ENCODE measurements around the gene SYCP2L.

DNA sequence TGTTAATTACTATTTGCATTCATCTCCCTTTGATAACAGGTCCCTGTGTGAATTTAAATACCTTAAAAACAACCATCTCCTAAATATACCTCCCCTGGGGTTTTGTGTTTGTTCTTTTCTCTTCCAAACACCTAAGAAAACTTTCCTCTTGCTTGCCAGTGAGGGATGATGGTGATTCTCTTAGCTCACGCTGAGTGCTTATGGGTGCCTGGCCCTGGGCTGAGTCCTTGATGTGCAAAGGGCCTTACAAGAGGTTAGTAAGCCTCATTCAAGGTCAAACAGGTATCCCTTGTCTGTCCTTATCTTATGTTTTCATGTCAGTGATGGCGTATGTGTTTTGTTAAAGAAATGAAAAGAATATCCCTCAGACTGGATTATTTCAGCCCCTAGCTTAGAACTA, 76.3 kb downstream of the SYCP2L start:
- TF ChIP-seq CTCF (IDR thresholded peaks at IDR 0.05; ENCODE audit: low read length) = no peak
- no peak for TF ChIP-seq EZH2 (optimal IDR thresholded peaks at IDR 0.05; ENCODE audit: low read depth, low read length)

All from MM.1S (cell line).